GM12864 (cell line): ENCODE data around the gene EXOC2.
"Not testable (repeated sequence)": the region's sequence is repeated elsewhere in the genome, so short reads cannot be mapped to it uniquely, and the experiment has no call there.

Experiments used
- DNase-seq: peaks from one replicate; pipeline ENCODE4 v3.0.0-alpha.2; 2011; ENCODE audit warnings: low read depth
- H3K4me3 ChIP-seq: 2 replicates; pipeline ENCODE4 v1.5.1; 2011; ENCODE audit warnings: mild to moderate bottlenecking, low read depth, low read length, control low read depth
- TF ChIP-seq, protein P1 (sequence below): IDR thresholded peaks from 2 replicates; pipeline ENCODE4 v1.5.1; 2011; ENCODE audit warnings: low read depth, mild to moderate bottlenecking, moderate library complexity, low read length, control low read depth, inconsistent platforms; ENCODE audit errors: missing control alignments

Gene EXOC2

GRCh38 chr6:703552-703951 lies 10.6 kb upstream of the EXOC2 start:
- TF ChIP-seq, protein P1, sequence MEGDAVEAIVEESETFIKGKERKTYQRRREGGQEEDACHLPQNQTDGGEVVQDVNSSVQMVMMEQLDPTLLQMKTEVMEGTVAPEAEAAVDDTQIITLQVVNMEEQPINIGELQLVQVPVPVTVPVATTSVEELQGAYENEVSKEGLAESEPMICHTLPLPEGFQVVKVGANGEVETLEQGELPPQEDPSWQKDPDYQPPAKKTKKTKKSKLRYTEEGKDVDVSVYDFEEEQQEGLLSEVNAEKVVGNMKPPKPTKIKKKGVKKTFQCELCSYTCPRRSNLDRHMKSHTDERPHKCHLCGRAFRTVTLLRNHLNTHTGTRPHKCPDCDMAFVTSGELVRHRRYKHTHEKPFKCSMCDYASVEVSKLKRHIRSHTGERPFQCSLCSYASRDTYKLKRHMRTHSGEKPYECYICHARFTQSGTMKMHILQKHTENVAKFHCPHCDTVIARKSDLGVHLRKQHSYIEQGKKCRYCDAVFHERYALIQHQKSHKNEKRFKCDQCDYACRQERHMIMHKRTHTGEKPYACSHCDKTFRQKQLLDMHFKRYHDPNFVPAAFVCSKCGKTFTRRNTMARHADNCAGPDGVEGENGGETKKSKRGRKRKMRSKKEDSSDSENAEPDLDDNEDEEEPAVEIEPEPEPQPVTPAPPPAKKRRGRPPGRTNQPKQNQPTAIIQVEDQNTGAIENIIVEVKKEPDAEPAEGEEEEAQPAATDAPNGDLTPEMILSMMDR: no peak
- no peak overlapping the region for H3K4me3 ChIP-seq
- DNase-seq: no peak

GRCh38 chr6:701700-702479 lies 9.0 kb upstream of the EXOC2 start:
- DNase-seq: no peak
- TF ChIP-seq, protein P1: no peak
- H3K4me3 ChIP-seq: no peak overlapping the region

GRCh38 chr6:701215-701614 lies 8.3 kb upstream of the EXOC2 start:
- H3K4me3 ChIP-seq: no peak overlapping the region
- no peak for DNase-seq
- TF ChIP-seq, protein P1: no peak

GRCh38 chr6:700490-700889 lies 7.6 kb upstream of the EXOC2 start:
- DNase-seq: no peak
- TF ChIP-seq, protein P1: no peak
- no peak overlapping the region for H3K4me3 ChIP-seq

DNA sequence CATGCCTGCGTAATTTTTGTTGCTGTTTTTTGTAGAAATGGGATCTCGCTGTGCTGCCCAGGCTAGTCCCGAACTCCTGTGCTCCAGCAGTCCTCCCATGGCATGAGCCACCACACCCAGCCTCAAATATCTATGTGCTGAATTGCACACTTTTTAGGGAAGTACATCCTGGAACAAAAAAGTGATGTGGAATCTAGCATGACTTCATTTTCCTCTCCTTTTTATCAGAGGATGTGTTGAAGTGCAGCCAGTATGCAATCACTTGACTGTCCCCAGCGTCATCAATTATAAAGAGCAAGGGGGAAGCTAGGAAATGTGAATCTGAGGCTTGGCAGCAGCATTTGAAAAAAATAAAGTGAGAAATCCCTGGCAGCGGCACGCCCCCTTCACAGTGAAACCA lies 6.4 kb upstream of the EXOC2 start:
- no peak overlapping the region for H3K4me3 ChIP-seq
- TF ChIP-seq, protein P1: no peak
- DNase-seq: no peak

- H3K4me3 ChIP-seq, DNase-seq: not testable (repeated sequence)
These were observed 1.6 kb upstream of the EXOC2 start for GRCh38 chr6:694431-695126.

DNA sequence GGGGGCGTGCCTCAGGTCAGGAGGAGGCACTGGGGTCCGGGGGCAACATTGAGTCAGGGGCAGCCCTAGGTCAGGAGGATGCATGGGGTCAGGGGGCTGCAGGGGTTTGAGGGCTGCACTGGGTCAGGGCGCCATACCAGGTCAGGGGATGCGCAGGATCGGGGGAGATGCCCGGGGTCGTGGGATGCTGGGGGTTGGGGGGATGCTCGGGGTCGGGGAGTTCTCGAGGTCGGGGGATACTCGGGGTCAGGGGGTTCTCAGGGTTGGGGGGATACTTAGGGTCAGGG lies 727 bp upstream of the EXOC2 start:
- no peak for DNase-seq
- H3K4me3 ChIP-seq: peak overlapping the region; percentile 97
- TF ChIP-seq, protein P1: no peak
